C4-2B (cell line): ENCODE data around the gene MOXD1.

ENCODE experiments used
- CTCF ChIP-seq: fragments of 450-650 bp; conservative IDR thresholded peaks from 2 replicates; pipeline ENCODE4 v1.5.1; 2017; ENCODE audit warnings: mild to moderate bottlenecking
- ZFX ChIP-seq: fragments of 450-650 bp; IDR thresholded peaks from 2 replicates; pipeline ENCODE4 v1.6.1; 2017

- TF ChIP-seq CTCF (no peak), ZFX (no peak)
Observed at GRCh38 chr6:132253211-132253610, 148.1 kb downstream of the MOXD1 start.
